ENCODE results near the gene TMEM19. TPM values are rescaled to one million over a fixed set of nuclear protein-coding genes. Genes with fewer than 3 reads are reported as not detected.

Gene TMEM19
- total and polyA plus RNA-seq, 4 experiments from 2014 or later = 10.5 to 49.0 (median 21.1) TPM

DNA sequence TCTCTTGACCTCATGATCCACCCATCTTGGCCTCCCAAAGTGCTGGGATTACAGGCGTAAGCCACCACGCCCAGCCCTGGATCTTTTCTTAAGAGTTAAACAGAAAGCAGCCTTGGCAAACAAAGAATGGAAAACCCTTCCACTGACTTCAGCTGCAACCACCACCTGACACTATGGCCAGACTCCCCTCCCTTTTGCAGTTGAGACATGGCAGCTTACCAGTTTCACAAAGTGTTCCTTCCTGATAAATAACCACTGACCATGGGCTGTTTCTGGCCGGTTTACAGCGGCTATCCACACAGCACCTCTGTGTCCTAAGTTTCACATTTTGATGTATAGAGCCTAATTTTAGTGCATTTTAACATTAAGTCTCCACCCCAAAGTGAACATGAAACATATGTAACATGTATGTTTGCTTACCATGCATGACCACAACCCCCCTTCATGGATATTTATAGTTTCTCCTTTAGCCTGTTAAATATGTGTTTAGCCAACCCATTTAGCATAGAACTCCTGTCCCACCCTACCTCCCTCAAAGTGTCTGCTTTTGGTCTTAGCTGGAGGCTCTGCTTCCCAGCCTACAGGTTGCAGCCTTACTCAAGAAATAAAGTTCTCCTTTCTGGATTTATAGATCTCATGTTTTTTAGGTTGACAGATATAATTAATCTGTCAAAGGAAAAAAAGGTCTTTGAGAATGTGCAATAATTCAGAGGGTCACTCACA is 36.1 kb downstream of the TMEM19 start:
- intact Hi-C loops (cut with micrococcal nuclease) = no loop called here

DNA sequence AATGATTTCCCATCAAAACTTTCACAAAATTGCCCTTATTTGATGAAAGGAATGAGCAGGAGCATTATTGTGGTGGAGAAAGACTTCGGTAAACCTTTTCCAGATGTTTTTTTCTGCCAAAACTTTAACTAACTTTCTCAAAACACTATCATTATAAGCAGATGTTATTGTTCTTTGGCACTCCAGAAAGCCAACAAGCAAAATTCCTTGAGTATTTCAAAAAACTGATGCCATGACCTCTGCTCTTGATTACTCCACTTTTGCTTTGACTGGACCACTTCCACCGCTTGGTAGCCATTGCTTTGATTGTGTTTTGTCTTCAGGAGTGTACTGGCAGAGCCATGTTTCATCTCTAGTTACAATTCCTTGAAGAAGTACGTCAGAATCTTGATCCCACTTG is 39.1 kb downstream of the TMEM19 start:
- ChIA-PET CTCF (ENCODE audit: partially characterized antibody) (interaction anchor here (1.7 to 2.5 kb wide), 2 partner anchors 22 kb away, joined by 4 to 10 read pairs; no protein-coding TSS in a partner anchor), POLR2A (ENCODE audit: partially characterized antibody) (no interaction called here)
- intact Hi-C loops (cut with micrococcal nuclease) = no loop called here
- Histone ChIP-seq H3K36me3 (ENCODE audit: insufficient read depth, low read length) (no peaks in the 10 kb centered on the region), H3K9me3 (ENCODE audit: control insufficient read depth in 1 of 2, low read length in 2 of 2) (no peaks in the 10 kb centered on the region), H3K4me3 (ENCODE audit: low read length in 2 of 2) (no peak overlapping the region), H3K27me3 (ENCODE audit: insufficient read depth, low read length) (no peaks in the 10 kb centered on the region), H3K27ac (ENCODE audit: low read depth, low read length) (no peak overlapping the region), H3K4me1 (ENCODE audit: insufficient read depth, low read length) (no peaks in the 10 kb centered on the region)
- Mint-ChIP-seq H3K27ac (no peak overlapping the region), H3K36me3 (no peaks in the 10 kb centered on the region), H3K4me3 (no peak overlapping the region), H3K9me3 (no peaks in the 10 kb centered on the region), H3K27me3 (no peaks in the 10 kb centered on the region), H3K4me1 (no peaks in the 10 kb centered on the region)
- DNase-seq = no peak

More for the DNA sequence above, 36.1 kb downstream of the TMEM19 start:
- no peaks in the 10 kb centered on the region for H3K4me1 ChIP-seq (ENCODE audit: insufficient read depth, low read length)
- no peaks in the 10 kb centered on the region for H3K36me3 ChIP-seq (ENCODE audit: insufficient read depth, low read length)
- Mint-ChIP-seq H3K27me3 (peaks cover 0 to 3% of the 10 kb centered on the region in 2 donors), H3K27ac (no peak overlapping the region), H3K4me1 (no peaks in the 10 kb centered on the region), H3K9me3 (peaks cover 0 to 3% (median 0%) of the 10 kb centered on the region in 8 donors), H3K36me3 (no peaks in the 10 kb centered on the region), H3K4me3 (no peak overlapping the region)
- H3K27me3 ChIP-seq (ENCODE audit: insufficient read depth, low read length) = no peaks in the 10 kb centered on the region
- ChIA-PET CTCF (ENCODE audit: partially characterized antibody) (interaction anchor here (0.7 kb wide), 1 partner anchor 333 kb away, joined by 4 read pairs; no protein-coding TSS in a partner anchor), POLR2A (ENCODE audit: partially characterized antibody) (no interaction called here)
- H3K27ac ChIP-seq (ENCODE audit: low read depth, low read length) = no peak overlapping the region
- no peaks in the 10 kb centered on the region for H3K9me3 ChIP-seq (ENCODE audit: control insufficient read depth in 1 of 2, low read length in 2 of 2)
- H3K4me3 ChIP-seq (ENCODE audit: low read length in 2 of 2) = no peak overlapping the region
- DNase-seq = no peak

DNA sequence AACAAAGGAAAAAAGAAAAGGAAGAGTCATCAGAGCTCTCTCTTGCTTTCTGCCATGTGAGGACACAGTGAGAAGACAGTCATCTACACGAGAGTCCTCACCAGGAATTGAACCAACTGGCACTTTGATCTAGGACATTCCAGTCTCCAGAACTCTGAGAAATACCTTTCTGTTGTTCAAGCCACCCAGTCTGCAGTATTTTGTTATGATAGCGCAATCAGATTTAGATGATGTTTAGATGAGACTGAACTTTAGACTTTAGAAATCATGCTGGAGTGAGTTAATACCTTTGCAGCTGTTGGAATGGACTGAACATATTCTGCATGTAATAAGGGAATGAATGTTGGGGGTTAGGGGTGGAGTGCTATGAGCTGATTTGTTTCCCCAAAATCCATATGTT is 40.7 kb downstream of the TMEM19 start:
- no peak overlapping the region for H3K4me3 Mint-ChIP-seq
- no peaks in the 10 kb centered on the region for H3K9me3 ChIP-seq (ENCODE audit: control insufficient read depth in 1 of 2, low read length in 2 of 2)
- H3K27ac Mint-ChIP-seq = no peak overlapping the region
- H3K27ac ChIP-seq (ENCODE audit: low read depth, low read length) = no peak overlapping the region
- no peak overlapping the region for H3K4me3 ChIP-seq (ENCODE audit: low read length in 2 of 2)
- H3K27me3 ChIP-seq (ENCODE audit: insufficient read depth, low read length) = no peaks in the 10 kb centered on the region
- no peaks in the 10 kb centered on the region for H3K36me3 Mint-ChIP-seq
- H3K27me3 Mint-ChIP-seq = peaks cover 0 to 2% of the 10 kb centered on the region in 2 donors
- no peak for DNase-seq
- no peaks in the 10 kb centered on the region for H3K4me1 ChIP-seq (ENCODE audit: insufficient read depth, low read length)
- intact Hi-C loops (cut with micrococcal nuclease) = no loop called here
- CTCF ChIA-PET (ENCODE audit: partially characterized antibody) = interaction anchor here (2.5 kb wide), 1 partner anchor 21 kb away, joined by 10 read pairs; no protein-coding TSS in a partner anchor
- POLR2A ChIA-PET (ENCODE audit: partially characterized antibody) = no interaction called here
- no peaks in the 10 kb centered on the region for H3K9me3 Mint-ChIP-seq
- no peaks in the 10 kb centered on the region for H3K4me1 Mint-ChIP-seq
- no peaks in the 10 kb centered on the region for H3K36me3 ChIP-seq (ENCODE audit: insufficient read depth, low read length)

DNA sequence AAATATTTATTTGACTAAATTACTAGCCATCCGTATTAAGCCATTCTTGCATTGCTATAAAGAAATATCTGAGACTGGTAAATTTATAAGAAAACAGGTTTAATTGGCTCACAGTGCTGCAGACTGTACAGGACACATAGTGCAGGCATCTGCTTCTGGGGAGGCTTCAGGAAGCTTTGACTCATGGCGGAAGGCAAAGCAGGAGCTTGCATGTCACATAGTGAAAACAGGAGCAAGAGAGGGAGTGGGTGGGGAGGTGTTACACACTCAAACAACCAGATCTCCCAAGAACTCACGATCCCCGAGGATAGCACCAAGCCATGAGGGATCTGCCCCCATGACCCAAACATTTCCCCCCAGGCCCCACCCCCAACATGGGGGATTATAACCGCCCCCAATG is 42.1 kb downstream of the TMEM19 start:
- no peak for DNase-seq
- H3K27me3 Mint-ChIP-seq = peaks cover 0 to 2% of the 10 kb centered on the region in 2 donors
- H3K4me1 ChIP-seq (ENCODE audit: insufficient read depth, low read length) = no peaks in the 10 kb centered on the region
- H3K4me3 Mint-ChIP-seq = no peak overlapping the region
- no peak overlapping the region for H3K27ac Mint-ChIP-seq
- H3K36me3 Mint-ChIP-seq = no peaks in the 10 kb centered on the region
- no peaks in the 10 kb centered on the region for H3K4me1 Mint-ChIP-seq
- no peak overlapping the region for H3K27ac ChIP-seq (ENCODE audit: low read depth, low read length)
- H3K9me3 ChIP-seq (ENCODE audit: control insufficient read depth in 1 of 2, low read length in 2 of 2) = no peaks in the 10 kb centered on the region
- H3K27me3 ChIP-seq (ENCODE audit: insufficient read depth, low read length) = no peaks in the 10 kb centered on the region
- H3K9me3 Mint-ChIP-seq = no peaks in the 10 kb centered on the region
- H3K36me3 ChIP-seq (ENCODE audit: insufficient read depth, low read length) = no peaks in the 10 kb centered on the region
- ChIA-PET CTCF (ENCODE audit: partially characterized antibody) (no interaction called here), POLR2A (ENCODE audit: partially characterized antibody) (no interaction called here)
- H3K4me3 ChIP-seq (ENCODE audit: low read length in 2 of 2) = no peak overlapping the region
- intact Hi-C loops (cut with micrococcal nuclease) = no loop called here

DNA sequence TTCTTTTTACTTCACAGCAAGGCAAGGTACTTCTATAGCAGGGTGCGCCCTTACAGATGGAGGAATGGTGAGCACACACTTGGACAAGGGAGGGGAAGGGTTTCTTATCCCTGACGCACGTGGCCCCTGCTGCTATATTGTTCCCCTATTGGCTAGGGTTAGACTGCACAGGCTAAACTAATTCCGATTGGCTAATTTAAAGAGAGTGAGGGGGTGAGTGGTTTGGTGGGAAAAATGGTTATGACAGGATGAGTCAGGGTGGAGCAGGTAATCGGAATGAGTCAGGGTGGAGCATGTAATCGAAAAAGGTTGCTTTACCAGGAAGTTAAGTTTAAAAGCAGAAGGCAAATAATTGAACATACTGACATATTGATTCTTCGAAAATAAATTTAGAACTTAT is 45.1 kb downstream of the TMEM19 start:
- H3K36me3 Mint-ChIP-seq = no peaks in the 10 kb centered on the region
- ChIA-PET CTCF (ENCODE audit: partially characterized antibody) (interaction anchor here (1.4 kb wide), 1 partner anchor 16 kb away, joined by 9 read pairs; no protein-coding TSS in a partner anchor), POLR2A (ENCODE audit: partially characterized antibody) (no interaction called here)
- Histone ChIP-seq H3K36me3 (ENCODE audit: insufficient read depth, low read length) (no peaks in the 10 kb centered on the region), H3K4me3 (ENCODE audit: low read length in 2 of 2) (no peak overlapping the region), H3K27me3 (ENCODE audit: insufficient read depth, low read length) (no peaks in the 10 kb centered on the region), H3K9me3 (ENCODE audit: control insufficient read depth in 1 of 2, low read length in 2 of 2) (no peaks in the 10 kb centered on the region), H3K27ac (ENCODE audit: low read depth, low read length) (no peak overlapping the region), H3K4me1 (ENCODE audit: insufficient read depth, low read length) (no peaks in the 10 kb centered on the region)
- no peaks in the 10 kb centered on the region for H3K4me1 Mint-ChIP-seq
- no peak overlapping the region for H3K4me3 Mint-ChIP-seq
- no peaks in the 10 kb centered on the region for H3K9me3 Mint-ChIP-seq
- H3K27ac Mint-ChIP-seq = no peak overlapping the region
- no peak for DNase-seq
- H3K27me3 Mint-ChIP-seq = peaks cover 0 to 2% of the 10 kb centered on the region in 2 donors
- intact Hi-C loops (cut with micrococcal nuclease) = no loop called here

DNA sequence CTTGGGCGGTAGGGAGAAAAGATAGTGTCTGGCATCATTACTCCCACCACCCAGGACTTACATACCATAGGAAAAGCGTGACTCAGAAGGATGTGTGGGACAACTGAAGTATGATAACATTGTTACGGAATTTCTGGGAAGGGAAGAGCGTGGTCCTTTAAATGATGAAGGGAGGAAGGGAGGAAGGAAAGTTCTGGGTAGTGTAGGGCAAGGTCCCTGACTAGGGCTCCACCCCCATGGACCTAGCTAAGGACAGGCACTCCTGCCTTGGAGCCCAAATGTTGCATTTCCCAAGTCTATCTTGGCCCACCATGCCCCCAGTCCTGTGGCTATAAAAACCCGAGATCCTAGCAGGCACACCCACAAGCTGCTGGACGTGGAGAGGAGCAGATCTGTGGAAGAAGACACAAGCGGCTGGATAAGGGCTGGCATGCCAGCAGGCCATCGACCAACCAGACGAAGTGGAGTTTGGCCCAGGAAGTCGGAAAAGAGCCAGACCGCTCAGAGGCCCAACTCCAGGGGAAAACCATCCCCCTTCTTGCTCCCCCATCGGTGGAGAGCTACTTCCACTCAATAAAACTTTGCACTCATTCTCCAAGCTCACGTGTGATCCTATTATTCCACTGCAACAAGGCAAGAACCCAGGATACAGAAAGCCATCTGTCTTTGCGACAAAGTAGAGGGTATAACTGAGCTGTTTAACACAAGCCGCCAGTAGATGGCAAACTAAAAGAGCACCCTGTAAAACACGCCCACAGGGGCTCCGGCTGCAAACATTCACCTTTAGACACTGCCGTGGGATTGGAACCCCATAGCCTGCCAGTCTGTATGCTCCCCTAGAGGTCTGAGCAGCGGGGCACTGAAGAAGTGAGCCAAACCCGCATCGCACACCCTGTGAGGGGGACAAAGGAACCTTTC is 45.8 kb downstream of the TMEM19 start:
- Mint-ChIP-seq H3K9me3 (no peaks in the 10 kb centered on the region), H3K4me1 (no peaks in the 10 kb centered on the region), H3K27ac (no peak overlapping the region), H3K36me3 (no peaks in the 10 kb centered on the region), H3K4me3 (no peak overlapping the region), H3K27me3 (peaks cover 0 to 2% of the 10 kb centered on the region in 2 donors)
- no peak for DNase-seq
- CTCF ChIA-PET (ENCODE audit: partially characterized antibody) = interaction anchor here (0.7 to 1.4 kb wide), 2 partner anchors 15 to 315 kb away, joined by 3 to 9 read pairs; no protein-coding TSS in a partner anchor
- Histone ChIP-seq H3K4me3 (ENCODE audit: low read length in 2 of 2) (no peak overlapping the region), H3K9me3 (ENCODE audit: control insufficient read depth in 1 of 2, low read length in 2 of 2) (no peaks in the 10 kb centered on the region), H3K36me3 (ENCODE audit: insufficient read depth, low read length) (no peaks in the 10 kb centered on the region), H3K27me3 (ENCODE audit: insufficient read depth, low read length) (no peaks in the 10 kb centered on the region), H3K27ac (ENCODE audit: low read depth, low read length) (no peak overlapping the region), H3K4me1 (ENCODE audit: insufficient read depth, low read length) (no peaks in the 10 kb centered on the region)
- POLR2A ChIA-PET (ENCODE audit: partially characterized antibody) = no interaction called here
- intact Hi-C loops (cut with micrococcal nuclease) = no loop called here

DNA sequence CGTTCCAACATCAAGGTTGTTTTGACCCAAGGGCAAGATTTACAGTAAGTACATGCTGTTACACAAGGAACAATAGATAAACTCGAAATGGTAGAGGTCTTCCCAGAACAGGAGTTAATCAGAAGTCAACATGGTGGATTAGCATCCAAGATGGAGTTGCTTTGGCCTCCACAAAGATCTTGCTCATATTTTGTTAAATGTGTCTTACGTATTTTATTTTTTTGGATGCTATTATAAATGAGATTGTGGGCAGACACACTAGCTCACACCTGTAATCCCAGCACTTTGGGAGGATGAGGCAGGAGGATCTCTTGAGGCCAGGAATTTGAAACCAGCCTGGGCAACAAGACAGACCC is 46.5 kb downstream of the TMEM19 start:
- Mint-ChIP-seq H3K9me3 (no peaks in the 10 kb centered on the region), H3K36me3 (no peaks in the 10 kb centered on the region), H3K27ac (no peak overlapping the region), H3K4me3 (no peak overlapping the region), H3K4me1 (no peaks in the 10 kb centered on the region), H3K27me3 (peaks cover 0 to 2% of the 10 kb centered on the region in 2 donors)
- DNase-seq = no peak
- ChIA-PET CTCF (ENCODE audit: partially characterized antibody) (interaction anchor here (1.4 kb wide), 1 partner anchor 14 kb away, joined by 9 read pairs; no protein-coding TSS in a partner anchor), POLR2A (ENCODE audit: partially characterized antibody) (no interaction called here)
- Histone ChIP-seq H3K27me3 (ENCODE audit: insufficient read depth, low read length) (no peaks in the 10 kb centered on the region), H3K27ac (ENCODE audit: low read depth, low read length) (no peak overlapping the region), H3K9me3 (ENCODE audit: control insufficient read depth in 1 of 2, low read length in 2 of 2) (no peaks in the 10 kb centered on the region), H3K36me3 (ENCODE audit: insufficient read depth, low read length) (no peaks in the 10 kb centered on the region), H3K4me1 (ENCODE audit: insufficient read depth, low read length) (no peaks in the 10 kb centered on the region), H3K4me3 (ENCODE audit: low read length in 2 of 2) (no peak overlapping the region)
- intact Hi-C loops (cut with micrococcal nuclease) = no loop called here

All from CD4-positive, alpha-beta memory T cell (primary cell).